Large intestine (tissue), 3 donors: ENCODE data around the gene SHC3. TPM values are rescaled to one million over a fixed set of nuclear protein-coding genes. Genes with fewer than 3 reads are reported as not detected.

ENCODE experiments used
- DNase-seq, 2 donors: peaks; one replicate each; pipeline versions ENCODE4 v3.0.0 to v3.0.0-alpha.2; 2013
- H3K27ac ChIP-seq: one replicate; pipeline ENCODE4 v1.5.1; 2013; ENCODE audit warnings: low read length
- H3K27me3 ChIP-seq: 2 replicates; pipeline ENCODE4 v1.6.1; 2013; ENCODE audit warnings: low read length; ENCODE audit not compliant: control insufficient read depth, insufficient read depth
- H3K36me3 ChIP-seq: 2 replicates; pipeline ENCODE4 v1.6.1; 2013; ENCODE audit warnings: low read length; ENCODE audit not compliant: control insufficient read depth, insufficient read depth
- H3K4me1 ChIP-seq: one replicate; pipeline ENCODE4 v1.6.1; 2013; ENCODE audit warnings: low read length; ENCODE audit not compliant: control insufficient read depth, insufficient read depth
- H3K4me3 ChIP-seq: one replicate; pipeline ENCODE4 v1.5.1; 2013; ENCODE audit warnings: low read length
- H3K9me3 ChIP-seq: one replicate; pipeline ENCODE4 v1.6.1; 2013; ENCODE audit warnings: mild to moderate bottlenecking, low read depth, low read length, moderate library complexity; ENCODE audit not compliant: control insufficient read depth
- WGBS: methylation state at CpG from one replicate; pipeline ENCODE4 v1.1.5; 2013; ENCODE audit warnings: low lambda C conversion rate; ENCODE audit not compliant: insufficient coverage; 5-methylcytosine and 5-hydroxymethylcytosine counted together
- polyA plus RNA-seq: library from polyadenylated mRNA; unstranded; fragments of 120-200 nt; gene quantifications from one replicate; pipeline ENCODE4 v1.2.1, GENCODE V29; 2013

SHC3 gene
- polyA plus RNA-seq, 1 donor = 0.69 TPM

- Histone ChIP-seq H3K4me3 (no peak overlapping the region), H3K4me1 (no peaks in the 10 kb centered on the region), H3K36me3 (no peaks in the 10 kb centered on the region), H3K9me3 (no peaks in the 10 kb centered on the region), H3K27me3 (no peaks in the 10 kb centered on the region), H3K27ac (no peak overlapping the region)
- WGBS = 90% methylated on average over 2 of the region's 10 CpGs
- no peak for DNase-seq
These were observed 211.5 kb downstream of the SHC3 start for GRCh38 chr9:88966894-88967676.

- no peak overlapping the region for H3K4me3 ChIP-seq
- H3K27ac ChIP-seq = no peak overlapping the region
- no peaks in the 10 kb centered on the region for H3K36me3 ChIP-seq
- DNase-seq = no peak
- H3K9me3 ChIP-seq = no peaks in the 10 kb centered on the region
- WGBS = 50% methylated on average over 1 of the region's 8 CpGs
- H3K4me1 ChIP-seq = no peaks in the 10 kb centered on the region
- no peaks in the 10 kb centered on the region for H3K27me3 ChIP-seq
These were observed 213.1 kb downstream of the SHC3 start for GRCh38 chr9:88965473-88965872.

GRCh38 chr9:88960632-88961031, 218.0 kb downstream of the SHC3 start:
- DNase-seq = no peak
- Histone ChIP-seq H3K36me3 (no peaks in the 10 kb centered on the region), H3K27me3 (no peaks in the 10 kb centered on the region), H3K4me1 (no peaks in the 10 kb centered on the region), H3K27ac (no peak overlapping the region), H3K9me3 (no peaks in the 10 kb centered on the region), H3K4me3 (no peak overlapping the region)
- 80% methylated on average over 1 of the region's 3 CpGs for WGBS

GRCh38 chr9:88959727-88960469, 218.7 kb downstream of the SHC3 start:
- H3K36me3 ChIP-seq = no peaks in the 10 kb centered on the region
- no peaks in the 10 kb centered on the region for H3K27me3 ChIP-seq
- 100% methylated on average over 2 of the region's 5 CpGs for WGBS
- no peaks in the 10 kb centered on the region for H3K4me1 ChIP-seq
- H3K9me3 ChIP-seq = no peaks in the 10 kb centered on the region
- H3K27ac ChIP-seq = no peak overlapping the region
- DNase-seq = no peak
- H3K4me3 ChIP-seq = no peak overlapping the region

- no peak for DNase-seq
- no peaks in the 10 kb centered on the region for H3K27me3 ChIP-seq
- no peaks in the 10 kb centered on the region for H3K36me3 ChIP-seq
- no peak overlapping the region for H3K27ac ChIP-seq
- no CpG with 5 or more reads among the region's 3 CpGs for WGBS
- H3K4me3 ChIP-seq = no peak overlapping the region
- no peaks in the 10 kb centered on the region for H3K4me1 ChIP-seq
- H3K9me3 ChIP-seq = no peaks in the 10 kb centered on the region
These were observed 221.1 kb downstream of the SHC3 start for GRCh38 chr9:88957526-88957925.

Other genes starting within 250 kb of the SHC3 start
- gene S1PR3, start 187.3 kb downstream of the SHC3 start, polyA plus RNA-seq = 10.4 TPM
- gene CKS2, start 132.4 kb upstream of the SHC3 start, polyA plus RNA-seq = 95.6 TPM
- 67.1 TPM for gene SECISBP2, start 139.7 kb upstream of the SHC3 start, polyA plus RNA-seq